Central memory CD4-positive, alpha-beta T cell (primary cell): ENCODE results near the gene RNF150.

Experiments
- DNase-seq: peaks from one replicate; pipeline ENCODE4 v3.0.0; 2022

RNF150 gene

DNA sequence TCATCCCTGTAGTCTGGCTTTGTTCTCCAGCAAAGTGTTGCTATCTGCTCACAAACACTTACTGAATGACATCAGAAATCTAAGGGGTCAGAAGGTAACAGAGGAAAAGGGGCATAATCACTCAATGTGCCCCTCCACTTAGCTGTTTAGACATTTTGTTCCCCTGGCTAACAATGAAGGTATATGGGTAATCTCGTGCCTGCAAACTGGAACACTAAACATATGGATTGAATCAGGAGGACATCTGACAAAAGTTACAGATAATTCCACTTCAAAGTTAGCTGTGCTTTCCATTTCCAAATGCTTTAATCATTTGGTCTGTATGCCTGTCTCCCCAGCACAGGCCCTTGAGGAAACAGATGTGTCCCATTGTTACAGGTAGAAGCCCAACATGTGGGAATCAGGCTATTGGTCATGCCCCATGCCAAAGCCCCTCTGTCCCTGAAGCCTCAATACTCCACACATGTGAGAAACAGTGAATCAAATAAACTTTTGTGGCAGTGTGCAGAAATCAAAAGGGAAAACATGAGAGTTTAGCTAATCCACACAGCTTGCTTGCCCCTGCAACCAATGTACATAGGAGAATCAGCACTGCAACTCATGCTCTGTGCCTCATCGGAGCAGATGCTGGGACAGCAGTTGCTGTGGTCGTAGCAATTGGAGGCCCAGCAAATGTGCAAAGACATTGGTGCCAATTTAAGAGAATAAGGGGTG is 111.7 kb downstream of the RNF150 start:
- no peak for DNase-seq

DNA sequence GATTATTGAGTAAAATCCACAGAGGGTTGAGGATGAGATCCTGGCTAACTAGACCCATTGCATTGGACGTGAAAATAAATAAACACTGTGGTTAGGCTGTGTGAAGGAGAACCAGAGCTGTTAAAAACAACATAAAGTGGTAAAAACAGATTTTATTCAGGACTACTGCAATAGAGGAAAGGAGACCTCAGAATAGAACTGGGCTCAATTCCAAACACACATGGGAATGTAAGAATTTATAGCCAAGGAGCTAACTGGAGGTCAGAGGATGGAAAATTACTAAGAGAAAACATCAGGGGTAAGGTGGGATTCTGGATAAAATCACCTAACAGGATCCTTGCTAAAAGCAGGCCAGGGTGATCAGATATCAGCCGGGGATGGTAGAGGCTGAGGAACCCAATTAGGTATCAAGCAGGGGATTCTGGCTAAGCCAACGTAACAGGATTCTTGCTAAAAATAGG is 112.4 kb downstream of the RNF150 start:
- no peak for DNase-seq

DNA sequence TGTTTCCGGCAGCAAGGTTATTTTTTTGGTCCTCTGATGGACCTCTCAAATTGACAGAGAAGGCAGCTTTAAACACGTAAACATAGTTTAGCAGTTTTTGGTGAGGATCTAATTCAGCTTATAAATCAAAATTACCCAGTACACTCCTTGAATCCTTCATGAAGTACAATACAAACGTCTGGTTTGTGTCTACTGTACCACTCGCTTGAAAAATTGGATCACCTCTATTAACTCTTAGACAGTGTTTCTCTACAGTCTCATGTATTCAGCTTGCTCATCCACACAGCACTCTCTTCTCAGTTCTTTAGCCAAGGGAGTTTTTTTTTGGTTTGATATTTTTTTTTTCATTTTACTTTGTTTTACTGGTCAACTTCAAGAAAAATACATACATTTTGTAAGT is 113.5 kb downstream of the RNF150 start:
- no peak for DNase-seq

DNA sequence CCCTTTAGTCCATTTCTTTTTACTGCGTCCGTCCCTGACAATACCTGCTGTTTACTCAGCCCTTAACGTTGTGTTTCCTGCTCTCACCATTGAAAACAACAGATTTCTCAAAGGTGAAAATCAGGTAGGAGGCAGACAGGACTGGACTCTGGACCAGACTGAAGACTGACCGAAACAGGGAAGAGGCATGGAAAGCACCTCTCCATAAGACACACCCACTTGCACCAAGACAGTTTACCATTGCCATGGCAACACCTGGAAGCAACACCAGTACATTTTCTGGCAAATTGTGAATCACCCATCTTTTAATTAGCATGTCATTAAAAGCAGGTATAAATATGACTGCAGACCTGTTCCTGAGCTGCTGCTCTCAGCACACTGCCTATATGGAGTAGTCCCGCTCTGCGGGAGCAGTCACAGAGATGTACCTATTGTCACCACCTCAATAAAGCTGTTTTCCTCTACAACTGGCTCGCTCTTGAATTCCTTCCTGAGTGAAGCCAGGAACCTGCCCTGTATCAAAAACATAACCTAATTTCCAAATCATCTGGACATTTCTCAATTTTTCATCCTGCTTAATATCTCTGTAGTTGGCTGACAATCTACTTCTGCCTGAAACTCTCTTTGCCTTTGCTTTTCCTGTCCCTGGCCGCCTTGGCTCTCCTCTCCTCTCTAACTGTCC is 117.0 kb downstream of the RNF150 start:
- DNase-seq = no peak

DNA sequence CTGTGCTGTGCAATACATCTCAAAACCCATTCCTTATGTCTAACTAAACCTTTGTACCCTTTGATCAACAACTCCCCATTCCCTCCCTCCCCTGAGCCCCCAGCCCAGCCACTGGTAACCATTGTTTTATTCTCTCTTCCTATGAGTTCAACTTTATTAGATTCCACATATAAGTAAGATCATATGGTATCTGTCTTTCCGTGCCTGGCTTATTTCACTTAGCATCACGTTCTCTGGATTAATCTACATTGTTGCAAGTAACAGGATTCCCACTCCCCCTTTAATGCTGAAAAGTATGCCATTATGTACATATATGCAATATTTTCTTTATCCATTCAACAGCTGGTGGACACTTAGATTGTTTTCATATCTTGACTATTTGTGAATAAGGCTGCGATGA is 119.4 kb downstream of the RNF150 start:
- DNase-seq = no peak

DNA sequence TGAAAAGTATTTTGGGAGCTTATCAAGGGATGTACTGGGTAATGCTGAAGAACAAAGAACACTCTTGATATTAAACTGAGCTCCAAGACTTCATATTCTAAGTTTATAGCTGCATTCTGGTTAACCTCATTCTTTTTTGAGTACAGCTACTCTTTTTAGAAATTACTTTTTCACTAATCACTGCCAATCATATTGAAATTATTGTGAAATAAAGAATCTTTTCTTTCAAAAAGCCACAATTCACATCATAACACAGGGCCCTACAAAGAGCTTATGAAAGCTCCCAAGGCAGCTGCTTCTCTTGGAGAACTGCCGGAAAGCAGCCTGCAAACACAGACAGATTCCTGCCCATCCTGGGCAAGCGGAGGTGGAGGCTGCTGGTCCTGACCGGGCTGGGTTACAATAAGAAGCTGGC is 121.4 kb downstream of the RNF150 start:
- DNase-seq = no peak

DNA sequence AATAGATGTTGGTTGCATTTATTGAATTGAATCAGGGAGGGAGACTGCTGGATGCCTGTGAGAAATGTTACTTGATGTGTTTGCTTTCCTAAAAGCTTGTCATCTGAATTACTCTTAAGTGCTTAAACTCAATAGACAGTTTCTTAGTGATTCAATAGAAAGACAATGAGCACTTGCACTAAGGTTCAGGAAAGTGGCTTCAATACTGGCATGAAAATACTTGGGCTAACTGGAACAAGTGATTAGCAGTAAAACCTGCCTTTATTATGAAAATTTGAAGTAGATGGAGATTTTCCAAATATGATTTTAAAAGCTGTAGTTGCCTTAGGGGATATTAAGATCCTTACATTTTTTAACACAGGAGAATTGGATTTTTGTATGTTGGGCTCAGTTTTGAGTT is 123.3 kb downstream of the RNF150 start:
- no peak for DNase-seq

DNA sequence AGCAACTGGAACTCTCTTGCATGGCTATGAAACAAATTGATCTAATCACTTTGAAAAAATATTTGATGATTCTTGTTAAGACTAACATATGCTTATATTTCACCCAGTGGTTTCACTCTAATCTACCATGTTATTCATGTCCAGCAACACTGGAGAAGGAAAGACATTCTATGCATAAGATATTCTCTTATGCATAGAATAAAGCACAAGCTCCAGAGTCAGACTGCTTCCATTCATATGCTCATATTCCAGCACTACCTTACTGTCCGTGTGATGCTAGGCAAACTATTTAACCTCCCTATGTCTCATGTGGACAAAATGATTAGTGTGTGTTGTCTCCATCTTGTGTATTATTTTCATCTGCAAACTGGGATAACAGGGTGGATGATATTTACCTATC is 124.1 kb downstream of the RNF150 start:
- no peak for DNase-seq

DNA sequence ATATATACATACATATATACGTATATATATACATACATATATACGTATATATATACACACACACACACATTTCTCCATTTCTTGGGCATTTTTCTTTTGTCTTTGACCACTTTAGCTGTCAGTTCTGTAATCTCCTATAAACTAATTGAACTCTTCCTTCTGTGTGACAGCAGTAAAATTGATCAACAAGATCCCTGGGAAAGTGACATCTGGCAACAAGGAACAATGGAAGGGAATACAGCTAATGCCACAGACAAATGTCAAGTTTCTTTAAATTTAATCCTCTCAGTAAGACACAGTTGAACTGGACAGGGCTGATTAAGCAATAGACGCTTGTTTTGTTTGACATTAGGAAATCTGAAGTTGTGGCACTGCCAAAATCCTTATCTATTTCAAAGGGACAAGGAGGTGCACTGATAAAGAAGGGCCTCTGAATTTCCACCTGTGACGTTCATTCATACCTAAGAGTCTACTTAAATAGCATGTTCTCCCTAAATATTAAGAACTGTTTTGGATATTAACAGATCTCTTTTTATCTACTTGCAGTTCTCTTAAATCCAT is 126.9 kb downstream of the RNF150 start:
- DNase-seq = no peak

DNA sequence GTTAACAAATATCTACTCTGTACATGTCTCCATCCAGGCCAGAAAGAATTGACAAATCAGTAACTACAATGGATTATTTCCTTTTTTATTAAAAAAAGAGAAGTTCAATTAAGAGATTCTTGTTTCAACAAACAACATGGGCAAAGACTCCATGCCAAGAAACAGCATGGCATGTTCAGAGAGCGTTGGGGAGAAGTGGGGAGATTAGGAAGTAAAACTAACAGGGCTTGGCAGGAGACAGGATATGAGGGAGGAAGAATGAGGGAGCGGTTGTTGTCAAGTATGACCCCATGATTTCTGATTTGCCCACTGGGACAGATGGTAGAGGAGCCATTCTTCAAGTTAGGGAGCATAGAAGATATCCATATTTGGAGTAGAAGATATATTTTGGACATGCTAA is 128.4 kb downstream of the RNF150 start:
- no peak for DNase-seq

DNA sequence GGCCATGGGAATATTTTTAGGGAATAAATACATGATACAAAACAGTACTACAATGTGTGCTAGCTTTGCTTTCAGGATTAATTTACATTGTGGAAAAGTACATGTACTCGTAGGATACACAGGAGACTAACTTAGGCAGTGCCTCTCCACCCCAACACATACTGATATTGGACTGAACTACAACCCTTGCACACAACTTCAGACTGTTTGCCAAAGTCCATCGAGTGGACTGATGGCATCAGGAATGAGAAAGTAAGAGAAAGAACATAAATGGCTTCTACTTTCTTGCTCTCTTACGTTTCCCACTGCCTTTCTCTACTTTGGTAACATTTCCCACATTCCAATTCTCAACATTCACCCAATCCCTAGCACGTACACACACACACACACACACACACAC is 130.1 kb downstream of the RNF150 start:
- no peak for DNase-seq

DNA sequence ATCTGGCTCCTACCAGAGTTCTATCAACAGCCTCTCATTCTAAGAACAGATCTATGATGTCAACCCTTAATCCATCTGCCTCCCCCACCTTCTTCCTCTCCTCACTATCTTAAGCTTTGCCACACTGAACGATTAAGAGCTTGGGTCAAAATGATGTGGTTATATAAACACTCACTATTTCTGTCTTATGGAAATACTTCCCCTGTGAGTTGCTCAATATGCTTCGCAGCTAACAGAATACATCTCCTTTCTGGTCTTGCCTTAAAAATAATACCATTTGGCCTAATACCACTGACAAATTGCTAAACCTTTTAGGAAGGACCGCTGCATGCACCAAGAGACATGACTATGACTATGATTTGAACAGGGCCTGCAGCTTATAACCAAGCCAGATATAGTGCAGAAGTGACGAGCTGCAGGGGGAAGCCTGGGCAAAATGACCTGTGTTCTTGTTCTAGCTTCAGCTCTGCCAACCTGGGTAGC is 130.9 kb downstream of the RNF150 start:
- no peak for DNase-seq

DNA sequence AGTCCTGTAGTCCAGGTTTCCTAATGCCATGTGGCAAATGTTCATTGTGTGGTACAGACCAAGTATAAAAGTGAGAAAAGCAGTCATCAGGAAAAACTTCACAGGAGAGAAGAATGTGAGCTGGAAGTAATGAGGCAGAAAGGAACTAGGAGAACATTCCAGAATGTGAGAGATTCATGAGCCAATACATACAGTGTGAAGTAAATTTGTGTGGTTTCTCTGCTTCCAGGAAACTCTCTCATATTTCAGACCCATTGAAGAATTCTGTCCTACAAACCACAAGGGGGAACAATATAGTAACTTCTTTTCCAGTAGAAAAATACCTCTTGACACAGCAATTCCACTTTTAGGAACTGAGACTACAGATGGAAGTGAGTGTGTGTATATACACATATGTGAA is 136.5 kb downstream of the RNF150 start:
- DNase-seq = no peak

DNA sequence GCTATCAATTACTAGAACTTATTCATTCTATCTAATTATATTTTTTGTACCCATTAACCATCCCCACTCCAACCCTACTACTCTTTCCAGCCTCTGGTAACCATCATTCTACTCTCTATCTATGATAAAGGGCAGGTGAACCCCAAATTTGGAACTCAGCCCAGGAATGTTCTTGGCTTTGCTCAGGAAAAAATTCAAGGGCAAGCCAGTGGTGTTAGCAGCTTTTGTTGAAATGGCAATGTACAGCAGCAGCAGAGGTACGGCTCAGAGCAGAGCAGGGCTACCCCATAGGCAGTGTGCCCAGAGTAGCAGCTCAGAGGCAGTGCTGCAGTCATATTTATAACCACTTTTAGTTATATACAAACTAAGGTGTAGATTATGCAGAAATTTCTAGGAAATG is 138.2 kb downstream of the RNF150 start:
- no peak for DNase-seq

DNA sequence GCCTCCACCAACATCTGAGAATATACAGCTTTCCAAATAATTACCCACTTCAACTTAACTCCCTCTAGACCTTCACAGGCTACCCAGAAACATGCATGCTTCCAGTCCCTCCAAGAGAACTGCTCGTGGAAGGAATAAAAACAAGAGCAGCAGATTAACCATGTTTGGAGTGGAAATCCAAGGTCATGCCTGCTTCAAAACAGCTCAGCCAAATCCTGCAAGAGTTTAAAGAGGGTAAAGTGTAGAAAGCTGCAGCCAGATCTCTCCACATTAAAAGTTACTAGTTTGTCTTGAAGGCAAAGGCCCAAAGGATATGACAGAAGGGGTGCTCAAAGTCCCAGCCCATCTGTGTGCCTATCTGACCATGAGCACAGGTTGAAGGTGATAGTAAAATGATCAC is 139.3 kb downstream of the RNF150 start:
- no peak for DNase-seq

DNA sequence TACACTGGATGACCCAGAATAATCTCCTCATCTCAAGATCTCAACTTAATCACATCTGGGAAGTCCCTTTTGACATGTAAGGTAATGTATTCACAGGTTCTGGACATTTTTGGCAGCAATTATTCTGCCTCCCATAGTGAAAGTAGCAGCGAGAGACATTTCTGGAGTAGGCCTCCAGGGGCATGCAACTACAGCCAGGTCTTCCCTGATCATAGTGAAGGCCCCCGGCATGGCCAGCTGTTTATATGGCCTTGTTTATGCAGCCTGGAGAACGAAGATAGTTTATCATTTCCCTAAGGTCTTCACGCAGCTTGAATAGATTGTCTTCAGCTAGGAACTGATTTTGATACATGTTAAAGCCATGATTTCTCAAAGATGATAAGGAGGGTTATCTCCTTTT is 139.9 kb downstream of the RNF150 start:
- no peak for DNase-seq

DNA sequence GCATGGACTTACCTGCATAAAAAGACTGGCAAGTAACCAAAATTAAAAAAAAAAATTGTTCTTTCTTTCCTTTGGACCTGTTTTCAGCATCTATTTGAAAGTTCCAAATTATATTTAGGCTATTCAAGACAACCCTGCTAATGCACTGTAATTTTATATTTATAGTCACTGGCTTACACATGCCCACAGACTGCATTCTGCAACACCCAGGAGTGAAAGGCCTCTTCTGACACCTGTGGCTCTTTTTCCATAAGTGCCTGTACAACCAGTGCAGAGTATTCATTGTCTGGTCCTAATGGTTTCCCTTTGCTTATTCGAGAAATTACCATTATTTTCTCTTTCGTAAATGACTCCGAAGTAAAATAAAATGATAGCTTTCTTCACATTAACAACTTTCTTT is 143.3 kb downstream of the RNF150 start:
- DNase-seq = no peak

DNA sequence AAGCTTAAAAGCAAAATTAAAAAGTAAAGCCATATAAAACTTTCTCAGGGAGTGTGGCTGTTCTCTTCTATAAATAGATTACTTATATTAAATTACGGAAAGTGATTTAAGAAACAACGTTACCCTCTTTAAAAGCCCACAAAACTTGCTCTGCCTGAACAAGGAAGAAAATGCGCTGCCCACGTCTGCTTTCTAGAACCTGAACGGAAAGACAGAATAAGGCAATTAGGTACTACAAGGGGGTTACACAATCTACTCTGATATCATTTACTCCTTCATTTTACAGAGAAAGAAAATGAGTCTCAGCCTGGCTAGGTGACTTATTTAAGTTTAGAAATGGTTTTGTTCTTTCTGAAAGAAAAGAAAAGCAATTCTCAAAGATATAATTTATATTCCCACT is 147.2 kb downstream of the RNF150 start:
- DNase-seq = no peak

DNA sequence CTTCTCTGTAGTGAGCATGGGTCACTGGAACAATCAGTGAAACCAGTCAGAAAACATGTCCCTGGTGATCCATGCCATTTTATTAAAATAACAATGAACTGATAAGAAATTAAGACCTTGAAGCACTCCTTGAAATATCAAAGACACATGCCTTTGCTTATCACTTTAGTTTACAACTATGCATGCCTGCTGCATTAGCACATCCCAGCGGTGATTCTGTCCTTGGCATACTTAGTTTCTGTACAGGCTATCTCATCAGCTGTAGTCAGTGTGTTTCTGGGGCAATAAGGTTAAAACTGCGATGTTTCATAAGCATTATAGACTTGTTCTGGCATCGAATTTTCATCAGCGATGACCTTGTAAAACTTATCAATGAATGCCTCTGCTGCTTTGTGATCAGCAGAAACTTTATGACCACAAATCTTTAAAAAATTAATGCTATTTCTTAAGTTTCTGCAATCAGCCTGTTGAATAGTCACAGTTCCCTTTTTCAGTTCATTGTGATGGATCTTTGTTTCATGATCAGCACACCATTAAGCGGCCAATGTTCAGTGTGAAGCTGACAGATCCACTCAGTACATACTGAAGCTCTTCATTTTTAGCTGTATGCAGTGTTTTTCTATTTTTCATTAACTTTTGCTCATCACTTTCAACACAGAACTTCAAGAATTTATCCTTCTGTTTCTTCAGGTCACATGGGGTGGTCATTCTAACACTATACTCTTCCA is 150.5 kb downstream of the RNF150 start:
- DNase-seq = no peak

DNA sequence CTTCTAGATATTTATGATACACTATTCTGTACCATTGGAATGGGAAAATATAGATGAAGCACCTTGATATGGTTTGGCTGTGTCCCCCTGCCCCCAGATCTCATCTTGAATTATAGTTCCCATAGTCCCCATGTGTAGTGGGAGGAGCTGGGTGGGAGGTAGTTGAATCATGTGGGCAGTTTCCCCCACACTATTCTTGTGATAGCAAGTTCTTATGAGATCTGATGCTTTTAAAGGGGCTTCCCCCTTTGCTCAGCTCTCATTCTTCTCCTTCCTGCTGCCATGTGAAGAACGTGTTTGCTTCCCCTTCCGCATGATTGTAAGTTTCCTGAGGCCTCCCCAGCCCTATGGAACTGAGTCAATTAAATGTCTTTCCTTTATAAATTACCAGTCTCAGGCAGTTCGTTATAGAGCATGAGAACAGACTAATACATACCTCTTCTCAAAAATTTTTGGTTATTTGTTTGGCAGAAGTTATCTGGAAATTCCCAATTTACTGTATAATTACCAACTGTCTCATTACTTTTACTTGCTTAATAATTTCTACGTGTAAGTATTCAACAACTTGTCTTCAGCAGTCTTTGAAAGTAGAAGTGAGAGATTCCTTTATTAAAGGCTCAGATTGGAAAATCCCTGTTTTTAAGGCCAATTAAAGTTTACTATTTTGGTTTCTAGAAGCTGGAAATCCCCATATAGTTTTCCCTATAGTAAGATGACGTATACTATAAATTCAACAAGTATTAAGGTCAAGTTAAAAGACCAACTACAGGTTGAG is 152.7 kb downstream of the RNF150 start:
- no peak for DNase-seq

DNA sequence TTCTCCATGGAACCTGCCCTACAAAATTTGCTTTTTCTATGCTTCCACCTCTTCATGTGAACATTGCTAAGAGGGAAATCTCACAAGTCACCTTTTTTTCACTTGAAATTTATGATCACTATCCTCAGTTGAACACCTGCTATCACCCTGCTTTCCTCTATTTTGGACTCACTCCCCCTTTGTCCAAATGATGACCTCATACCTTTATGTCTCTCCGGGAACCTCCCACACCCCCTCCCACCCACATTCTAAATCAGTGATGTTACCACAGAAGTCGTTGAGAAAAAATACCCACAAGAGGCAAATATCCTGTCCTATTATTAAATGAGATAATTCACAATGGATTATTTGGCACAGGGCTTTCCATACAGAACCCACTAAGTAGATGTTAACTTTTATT is 156.5 kb downstream of the RNF150 start:
- DNase-seq = no peak

DNA sequence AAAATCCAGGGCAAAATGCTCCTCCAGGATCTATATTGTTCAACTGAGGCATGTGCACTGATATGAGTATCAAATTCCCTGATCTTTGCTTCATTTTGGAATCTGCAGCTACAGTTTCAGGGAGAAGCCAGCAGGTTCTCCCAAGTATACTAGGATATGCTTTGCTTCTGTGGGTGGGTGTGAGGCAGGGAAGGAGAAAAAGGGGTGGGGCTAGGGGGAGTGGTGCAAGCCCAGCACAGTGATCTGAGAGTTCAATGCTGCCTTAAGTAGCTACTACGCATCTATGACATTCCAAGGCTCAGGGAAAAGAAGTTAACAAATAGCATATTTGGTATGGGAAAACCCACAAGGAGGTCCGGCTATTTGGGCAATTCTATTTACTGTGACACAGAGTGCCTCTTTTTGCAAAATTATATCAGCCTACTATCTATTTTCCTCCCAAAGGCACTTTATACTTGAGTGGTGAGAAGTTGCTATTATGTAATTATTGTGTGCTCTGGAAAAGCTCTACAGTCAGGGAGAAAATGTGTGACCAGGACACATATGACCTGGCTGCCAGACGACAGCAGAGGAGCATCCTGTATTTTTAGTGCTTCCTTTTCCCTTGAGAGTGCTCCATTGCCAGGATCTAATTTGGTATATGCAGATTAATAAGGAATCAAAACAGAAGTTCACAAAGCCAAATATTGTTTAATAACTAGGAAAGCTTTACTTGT is 162.0 kb downstream of the RNF150 start:
- no peak for DNase-seq
